PC-9 (cell line): ENCODE measurements around the gene LSR.

Experiments
- EZH2 ChIP-seq: fragments of 200-600 bp; sonication (generic); IDR thresholded peaks from 2 replicates; pipeline ENCODE4 v1.8.0; 2017; ENCODE audit warnings: antibody characterized with exemption, low read depth
- TF ChIP-seq, protein P1 (sequence below): fragments of 200-600 bp; sonication (generic); conservative IDR thresholded peaks from 2 replicates; pipeline ENCODE4 v1.6.1; 2017; ENCODE audit warnings: mixed run types, antibody characterized with exemption, mild to moderate bottlenecking, moderate library complexity

DNA sequence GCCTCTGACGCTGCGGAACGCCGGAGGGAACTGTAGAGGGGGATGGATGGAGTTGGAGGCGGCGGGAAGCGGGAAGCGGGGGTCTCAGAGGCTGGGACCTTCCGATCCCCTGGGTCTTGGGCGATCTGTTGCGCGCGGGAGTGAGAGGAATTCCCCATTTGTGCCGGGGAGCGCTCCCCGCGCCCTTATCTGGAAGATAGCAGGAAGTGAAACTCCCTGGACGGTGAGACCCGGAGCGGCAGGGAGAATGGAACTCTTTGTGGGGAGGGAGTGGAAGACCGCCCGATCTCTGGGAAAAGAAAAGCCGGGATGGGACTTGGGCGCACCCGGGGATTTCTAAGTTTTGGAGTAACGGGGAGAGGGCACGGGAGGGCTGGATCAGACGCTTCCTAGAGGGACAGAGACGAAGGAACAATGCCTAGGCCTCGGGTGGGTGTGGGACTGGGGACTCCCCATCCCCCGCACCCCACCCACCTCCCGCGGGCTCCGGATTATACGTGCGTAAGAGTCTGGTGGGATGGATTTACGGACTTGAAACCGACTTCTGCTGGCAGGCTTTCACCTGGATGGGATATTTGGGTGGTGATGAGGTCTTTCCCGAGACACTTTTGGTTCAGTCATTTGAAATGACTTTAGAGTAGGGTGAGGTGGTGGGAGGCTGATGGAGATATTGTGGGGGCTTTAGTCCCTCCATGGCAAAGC is 495 bp downstream of the LSR start:
- no peak for TF ChIP-seq EZH2
- TF ChIP-seq, protein P1, sequence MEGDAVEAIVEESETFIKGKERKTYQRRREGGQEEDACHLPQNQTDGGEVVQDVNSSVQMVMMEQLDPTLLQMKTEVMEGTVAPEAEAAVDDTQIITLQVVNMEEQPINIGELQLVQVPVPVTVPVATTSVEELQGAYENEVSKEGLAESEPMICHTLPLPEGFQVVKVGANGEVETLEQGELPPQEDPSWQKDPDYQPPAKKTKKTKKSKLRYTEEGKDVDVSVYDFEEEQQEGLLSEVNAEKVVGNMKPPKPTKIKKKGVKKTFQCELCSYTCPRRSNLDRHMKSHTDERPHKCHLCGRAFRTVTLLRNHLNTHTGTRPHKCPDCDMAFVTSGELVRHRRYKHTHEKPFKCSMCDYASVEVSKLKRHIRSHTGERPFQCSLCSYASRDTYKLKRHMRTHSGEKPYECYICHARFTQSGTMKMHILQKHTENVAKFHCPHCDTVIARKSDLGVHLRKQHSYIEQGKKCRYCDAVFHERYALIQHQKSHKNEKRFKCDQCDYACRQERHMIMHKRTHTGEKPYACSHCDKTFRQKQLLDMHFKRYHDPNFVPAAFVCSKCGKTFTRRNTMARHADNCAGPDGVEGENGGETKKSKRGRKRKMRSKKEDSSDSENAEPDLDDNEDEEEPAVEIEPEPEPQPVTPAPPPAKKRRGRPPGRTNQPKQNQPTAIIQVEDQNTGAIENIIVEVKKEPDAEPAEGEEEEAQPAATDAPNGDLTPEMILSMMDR = no peak
